BJ (cell line): ENCODE measurements around the gene ITGA11. TPM values are rescaled to one million over a fixed set of nuclear protein-coding genes. Genes with fewer than 3 reads are reported as not detected.

Source experiments
- CTCF ChIA-PET: fragments of 350-600 bp; formaldehyde crosslinking; extraction: SDS; loops from one replicate; lab custom pipeline; 2021; ENCODE audit warnings: antibody characterized with exemption, inconsistent platforms; lab: Yijun Ruan, JAX
- POLR2A ChIA-PET: fragments of 300-600 bp; sonication (Branson Sonifier 250); formaldehyde crosslinking; extraction: SDS; loops from one replicate; lab custom pipeline; 2021; ENCODE audit warnings: antibody characterized with exemption; lab: Charles Lee
- DNase-seq: peaks from one replicate; pipeline ENCODE4 v3.0.0-alpha.2; 2011; ENCODE audit warnings: low read depth
- H3K27me3 ChIP-seq: 2 replicates; pipeline ENCODE4 v1.6.0; 2011; ENCODE audit warnings: low read length; ENCODE audit not compliant: control insufficient read depth, insufficient read depth
- H3K36me3 ChIP-seq: 2 replicates; pipeline ENCODE4 v1.5.1; 2011; ENCODE audit warnings: low read length; ENCODE audit not compliant: control insufficient read depth, insufficient read depth
- H3K4me3 ChIP-seq: 2 replicates; pipeline ENCODE4 v1.5.1; 2011; ENCODE audit warnings: low read depth, mild to moderate bottlenecking, control low read depth, low read length
- CTCF ChIP-seq: IDR thresholded peaks from 2 replicates; pipeline ENCODE4 v1.5.1; 2011; ENCODE audit warnings: low read depth, mild to moderate bottlenecking, control low read depth, inconsistent platforms, low read length, moderate library complexity; ENCODE audit not compliant: insufficient read depth
- polyA plus RNA-seq: library from polyadenylated mRNA; depleted of rRNA; stranded (reverse); fragments of >200 nt; gene quantifications from 2 replicates; pipeline ENCODE4 v1.2.3, GENCODE V29; 2011

Gene ITGA11
- polyA plus RNA-seq, 1 experiment, result 72.7 TPM

GRCh38 chr15:68305420-68305871 is 126.5 kb downstream of the ITGA11 start:
- H3K27me3 ChIP-seq, result no peaks in the 10 kb centered on the region
- ChIA-PET POLR2A (no interaction called here), CTCF (interaction anchor here (1.0 to 5.6 kb wide), 9 partner anchors 51 to 369 kb away, joined by 3 to 89 read pairs (median 10); no protein-coding TSS in a partner anchor)
- peaks cover 1% of the 10 kb centered on the region; the same call in 1 of the 2 replicates for H3K36me3 ChIP-seq
- no peak for DNase-seq
- TF ChIP-seq CTCF, result no peak
- no peak overlapping the region for H3K4me3 ChIP-seq

- DNase-seq, result no peak
- Histone ChIP-seq H3K4me3 (no peak overlapping the region), H3K27me3 (no peaks in the 10 kb centered on the region), H3K36me3 (peaks cover 1% of the 10 kb centered on the region; the same call in 1 of the 2 replicates)
- CTCF ChIA-PET, result interaction anchor here (0.6 to 5.6 kb wide), 13 partner anchors 51 to 371 kb away, joined by 3 to 89 read pairs (median 5); no protein-coding TSS in a partner anchor
- POLR2A ChIA-PET, result no interaction called here
- TF ChIP-seq CTCF, result no peak
Measured at GRCh38 chr15:68304589-68305337, 127.2 kb downstream of the ITGA11 start.

- no peak overlapping the region for H3K4me3 ChIP-seq
- ChIA-PET CTCF (interaction anchor here (0.5 to 5.6 kb wide), 11 partner anchors 50 to 372 kb away, joined by 3 to 89 read pairs (median 4); no protein-coding TSS in a partner anchor), POLR2A (no interaction called here)
- peaks cover 3% of the 10 kb centered on the region for H3K36me3 ChIP-seq
- H3K27me3 ChIP-seq, result no peaks in the 10 kb centered on the region
- TF ChIP-seq CTCF, result no peak
- no peak for DNase-seq
Measured at GRCh38 chr15:68303560-68304436, 128.2 kb downstream of the ITGA11 start.

GRCh38 chr15:68303134-68303533 is 128.8 kb downstream of the ITGA11 start:
- Histone ChIP-seq H3K36me3 (peaks cover 3% of the 10 kb centered on the region), H3K27me3 (no peaks in the 10 kb centered on the region), H3K4me3 (no peak overlapping the region)
- POLR2A ChIA-PET, result no interaction called here
- no peak for DNase-seq
- CTCF ChIA-PET, result interaction anchor here (0.6 to 5.6 kb wide), 5 partner anchors 49 to 371 kb away, joined by 3 to 89 read pairs (median 5); no protein-coding TSS in a partner anchor
- TF ChIP-seq CTCF, result no peak
